OCI-LY7 (cell line): ENCODE measurements around the gene GZF1. TPM values are rescaled to one million over a fixed set of nuclear protein-coding genes. Genes with fewer than 3 reads are reported as not detected.

Source experiments
- BruUV-seq: library from RNA; stranded (reverse); fragments of 400-500 nt; replicated peaks from 2 replicates; lab custom pipeline; 2021; lab: Mats Ljungman, UMichigan
- CTCF ChIA-PET: fragments of 300-600 bp; sonication (Branson Sonifier 250); formaldehyde crosslinking; loops from one replicate; lab custom pipeline; 2022; ENCODE audit warnings: antibody characterized with exemption; ENCODE audit not compliant: unreplicated experiment; lab: Charles Lee
- POLR2A ChIA-PET: fragments of 300-600 bp; sonication (Branson Sonifier 250); formaldehyde crosslinking; loops from one replicate; lab custom pipeline; 2022; ENCODE audit warnings: antibody characterized with exemption; lab: Charles Lee
- DNase-seq: peaks from one replicate; pipeline ENCODE4 v3.0.0-alpha.2; 2015; ENCODE audit warnings: low spot score
- H2AFZ ChIP-seq: fragments of 200-600 bp; sonication (generic), shearing (Covaris generic); 2 replicates; pipeline ENCODE4 v1.6.1; 2014; ENCODE audit warnings: mild to moderate bottlenecking, antibody characterized with exemption, low read length, moderate library complexity
- H3K27ac ChIP-seq: fragments of 200-600 bp; sonication (generic); 2 replicates; pipeline ENCODE4 v1.5.1; 2014; ENCODE audit warnings: mixed run types, low read depth, mild to moderate bottlenecking, moderate library complexity, low read length, inconsistent platforms; ENCODE audit not compliant: poor library complexity, severe bottlenecking
- H3K36me3 ChIP-seq: fragments of 200-600 bp; sonication (generic); 2 replicates; pipeline ENCODE4 v1.6.1; 2014; ENCODE audit warnings: mild to moderate bottlenecking, antibody characterized with exemption, low read length, moderate library complexity, mixed read lengths; ENCODE audit not compliant: insufficient read depth
- H3K4me1 ChIP-seq: fragments of 200-600 bp; sonication (generic); 2 replicates; pipeline ENCODE4 v1.5.1; 2014; ENCODE audit warnings: mild to moderate bottlenecking, low read length; ENCODE audit not compliant: insufficient read depth, poor library complexity, severe bottlenecking
- H3K4me2 ChIP-seq: fragments of 200-600 bp; sonication (generic); 2 replicates; pipeline ENCODE4 v1.6.1; 2014; ENCODE audit warnings: mild to moderate bottlenecking, low read length
- H3K4me3 ChIP-seq: fragments of 200-600 bp; sonication (generic); 2 replicates; pipeline ENCODE4 v1.5.1; 2014; ENCODE audit warnings: mild to moderate bottlenecking, low read depth, low read length; ENCODE audit not compliant: poor library complexity, severe bottlenecking
- H3K79me2 ChIP-seq: fragments of 200-600 bp; sonication (generic); 2 replicates; pipeline ENCODE4 v1.6.1; 2016; ENCODE audit warnings: low read depth, mild to moderate bottlenecking, low read length, moderate library complexity, mixed read lengths; ENCODE audit not compliant: insufficient read depth
- H3K9me2 ChIP-seq: fragments of 200-600 bp; sonication (generic); 2 replicates; pipeline ENCODE4 v1.6.1; 2016; ENCODE audit warnings: mild to moderate bottlenecking, low read length, mixed read lengths; ENCODE audit not compliant: insufficient read depth
- H3K9me3 ChIP-seq: fragments of 200-600 bp; sonication (generic); 2 replicates; pipeline ENCODE4 v1.6.1; 2014; ENCODE audit warnings: mild to moderate bottlenecking, mixed run types, low read length, mixed read lengths
- H4K20me1 ChIP-seq: fragments of 200-600 bp; sonication (generic); 2 replicates; pipeline ENCODE4 v1.6.1; 2014; ENCODE audit warnings: mild to moderate bottlenecking, antibody characterized with exemption, low read length, moderate library complexity, mixed read lengths; ENCODE audit not compliant: insufficient read depth
- EZH2phosphoT487 ChIP-seq: fragments of 200-600 bp; sonication (generic); IDR thresholded peaks from 2 replicates; pipeline ENCODE4 v1.6.1; 2018; ENCODE audit warnings: low read depth, borderline replicate concordance, mild to moderate bottlenecking, mixed run types, antibody characterized with exemption, low read length, moderate library complexity, mixed read lengths
- intact Hi-C: fragments of 100-400 bp; cut with micrococcal nuclease; formaldehyde crosslinking; loops from one replicate; pipeline ENCODE4 v1.10.0; 2022; ENCODE audit not compliant: unreplicated experiment
- total RNA-seq, 2 experiments: library from RNA; depleted of rRNA in 1 of 2; stranded (reverse); fragments of >200 nt in 1 of 2; shearing (Covaris generic) in 1 of 2; gene quantifications; 2 replicates each; pipeline ENCODE4 v1.2.3, GENCODE V29; 2014 to 2022
- TF ChIP-seq, protein P1 (sequence below): fragments of 200-600 bp; sonication (generic); conservative IDR thresholded peaks from 2 replicates; pipeline ENCODE4 v1.5.1; 2014; ENCODE audit warnings: mild to moderate bottlenecking, antibody characterized with exemption, low read length, moderate library complexity, mixed read lengths

Gene GZF1
- total RNA-seq, 2 experiments from 2014 or later = 17.1 to 17.7 TPM

DNA sequence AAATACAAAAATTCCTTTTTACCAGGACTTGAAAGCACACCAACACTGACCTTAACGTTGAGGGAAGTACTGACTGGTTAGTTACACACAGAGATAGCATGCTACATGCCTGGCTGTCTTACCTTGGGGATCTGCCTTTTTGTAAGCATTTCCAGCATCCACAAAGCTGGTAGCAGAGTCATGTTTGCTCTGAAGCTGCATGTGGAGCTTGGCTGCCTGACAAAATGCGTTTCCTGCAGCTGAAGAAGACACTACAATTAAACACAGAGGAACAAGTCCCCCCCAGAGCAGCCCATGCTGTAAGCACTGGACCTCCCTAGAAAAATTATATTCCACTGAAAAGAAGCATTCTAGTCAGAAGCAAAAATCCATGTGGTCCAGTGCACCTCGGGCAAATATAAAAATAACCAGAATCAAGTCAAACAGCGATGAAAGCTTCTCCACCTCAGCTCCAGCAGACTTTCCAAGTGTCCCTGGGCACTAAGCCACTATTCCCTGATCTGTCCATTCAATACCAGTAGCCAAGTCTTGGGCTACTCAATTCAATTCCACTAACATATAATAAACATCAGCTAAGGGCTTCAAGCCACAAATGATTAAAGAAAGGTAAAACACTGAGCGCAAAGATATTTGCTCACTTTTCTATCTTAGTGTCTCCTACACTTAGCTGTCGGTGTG is 35.1 kb downstream of the GZF1 start:
- peaks cover 10% of the 10 kb centered on the region for H3K4me1 ChIP-seq
- H3K4me2 ChIP-seq = no peak overlapping the region
- H3K4me3 ChIP-seq = no peak overlapping the region
- H3K36me3 ChIP-seq = peaks cover 44% of the 10 kb centered on the region
- no peaks in the 10 kb centered on the region for H3K9me3 ChIP-seq
- H3K79me2 ChIP-seq = no peaks in the 10 kb centered on the region
- TF ChIP-seq EZH2phosphoT487 = no peak
- TF ChIP-seq, protein P1, sequence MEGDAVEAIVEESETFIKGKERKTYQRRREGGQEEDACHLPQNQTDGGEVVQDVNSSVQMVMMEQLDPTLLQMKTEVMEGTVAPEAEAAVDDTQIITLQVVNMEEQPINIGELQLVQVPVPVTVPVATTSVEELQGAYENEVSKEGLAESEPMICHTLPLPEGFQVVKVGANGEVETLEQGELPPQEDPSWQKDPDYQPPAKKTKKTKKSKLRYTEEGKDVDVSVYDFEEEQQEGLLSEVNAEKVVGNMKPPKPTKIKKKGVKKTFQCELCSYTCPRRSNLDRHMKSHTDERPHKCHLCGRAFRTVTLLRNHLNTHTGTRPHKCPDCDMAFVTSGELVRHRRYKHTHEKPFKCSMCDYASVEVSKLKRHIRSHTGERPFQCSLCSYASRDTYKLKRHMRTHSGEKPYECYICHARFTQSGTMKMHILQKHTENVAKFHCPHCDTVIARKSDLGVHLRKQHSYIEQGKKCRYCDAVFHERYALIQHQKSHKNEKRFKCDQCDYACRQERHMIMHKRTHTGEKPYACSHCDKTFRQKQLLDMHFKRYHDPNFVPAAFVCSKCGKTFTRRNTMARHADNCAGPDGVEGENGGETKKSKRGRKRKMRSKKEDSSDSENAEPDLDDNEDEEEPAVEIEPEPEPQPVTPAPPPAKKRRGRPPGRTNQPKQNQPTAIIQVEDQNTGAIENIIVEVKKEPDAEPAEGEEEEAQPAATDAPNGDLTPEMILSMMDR = no peak
- no peaks in the 10 kb centered on the region for H4K20me1 ChIP-seq
- intact Hi-C loops = no loop called here
- H2AFZ ChIP-seq = no peak overlapping the region
- H3K27ac ChIP-seq = no peak overlapping the region
- ChIA-PET CTCF (no interaction called here), POLR2A (interaction anchor here (0.6 kb wide), 1 partner anchor 11 kb away, joined by 3 read pairs; no protein-coding TSS in a partner anchor)
- no peaks in the 10 kb centered on the region for H3K9me2 ChIP-seq
- DNase-seq = no peak
- no TSS peak for BruUV-seq

DNA sequence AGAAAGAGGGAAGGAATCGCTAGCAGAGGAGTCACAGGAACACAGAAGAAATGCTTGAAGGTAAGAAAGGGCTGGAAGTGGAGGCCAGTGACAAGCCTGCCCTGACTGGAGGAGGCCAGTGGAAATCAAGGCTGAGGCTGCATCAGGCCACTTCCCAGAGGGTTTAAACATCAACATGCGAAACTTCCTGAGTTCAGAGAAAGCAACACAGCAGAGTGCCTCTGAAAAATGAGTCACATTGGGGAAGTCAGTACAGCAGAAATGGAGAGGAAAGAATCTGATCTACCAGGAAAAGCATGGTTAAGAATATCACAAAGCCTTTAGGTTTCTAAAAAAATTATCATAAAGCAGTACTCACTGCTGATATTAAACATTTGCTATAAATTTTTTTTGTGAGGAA is 36.0 kb downstream of the GZF1 start:
- Histone ChIP-seq H3K27ac (no peak overlapping the region), H3K9me2 (no peaks in the 10 kb centered on the region), H4K20me1 (no peaks in the 10 kb centered on the region), H3K9me3 (no peaks in the 10 kb centered on the region), H2AFZ (no peak overlapping the region), H3K36me3 (peaks cover 43% of the 10 kb centered on the region), H3K4me2 (no peak overlapping the region), H3K79me2 (no peaks in the 10 kb centered on the region), H3K4me1 (peaks cover under 1% of the 10 kb centered on the region), H3K4me3 (no peak overlapping the region)
- no TSS peak for BruUV-seq
- DNase-seq = no peak
- TF ChIP-seq EZH2phosphoT487 = no peak
- TF ChIP-seq, protein P1 = no peak
- intact Hi-C loops = no loop called here
- ChIA-PET POLR2A (no interaction called here), CTCF (no interaction called here)

DNA sequence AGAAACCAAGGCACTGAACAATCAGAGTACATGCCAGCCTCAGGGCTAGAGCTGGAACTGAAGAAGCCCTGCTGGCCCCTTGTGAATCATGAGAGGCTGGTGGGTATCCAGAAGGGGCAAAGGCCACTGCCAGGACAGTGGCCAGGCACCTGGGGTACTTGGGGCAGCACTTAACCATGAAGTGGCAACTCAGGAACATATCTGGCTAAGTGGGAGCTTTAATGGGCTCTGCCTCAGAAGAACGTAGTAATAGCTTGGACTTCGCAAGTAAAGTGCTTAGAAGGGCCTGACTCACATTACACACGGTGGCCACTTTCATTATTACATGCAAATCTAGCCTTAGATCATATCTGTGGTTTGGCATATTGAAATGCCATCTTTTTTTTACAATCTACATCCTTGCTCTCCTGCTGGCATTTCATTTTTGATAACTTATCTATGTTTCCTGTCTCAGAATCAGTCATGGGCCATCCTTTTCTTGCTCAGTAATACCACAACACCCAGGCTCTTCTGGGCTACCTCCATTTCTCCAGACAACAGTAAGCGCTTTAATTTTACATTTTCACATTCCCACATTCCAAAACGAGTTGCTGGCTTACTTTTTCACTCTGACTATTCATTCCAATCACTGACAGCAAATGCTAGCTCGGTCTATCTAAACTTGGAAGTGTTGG is 37.7 kb downstream of the GZF1 start:
- no TSS peak for BruUV-seq
- Histone ChIP-seq H3K9me2 (no peaks in the 10 kb centered on the region), H3K4me1 (no peaks in the 10 kb centered on the region), H3K4me2 (no peak overlapping the region), H2AFZ (no peak overlapping the region), H3K79me2 (no peaks in the 10 kb centered on the region; the same call in 1 of the 2 replicates), H3K27ac (no peak overlapping the region), H3K9me3 (no peaks in the 10 kb centered on the region), H3K4me3 (no peak overlapping the region), H3K36me3 (peaks cover 26% of the 10 kb centered on the region), H4K20me1 (no peaks in the 10 kb centered on the region)
- intact Hi-C loops = no loop called here
- CTCF ChIA-PET = no interaction called here
- no peak for TF ChIP-seq EZH2phosphoT487
- TF ChIP-seq, protein P1 = no peak
- DNase-seq = no peak
- POLR2A ChIA-PET = interaction anchor here (1.2 kb wide), 1 partner anchor 21 kb away, joined by 6 read pairs; no protein-coding TSS in a partner anchor
